Progenitor cell of endocrine pancreas (in vitro differentiated cells): ENCODE measurements around the gene ARL3. TPM values are rescaled to one million over a fixed set of nuclear protein-coding genes. Genes with fewer than 3 reads are reported as not detected.

ENCODE experiments used
- DNase-seq: peaks from one replicate; pipeline ENCODE4 v3.0.0; 2021; ENCODE audit warnings: low spot score; ENCODE audit not compliant: unreplicated experiment
- H3K27ac Mint-ChIP-seq: 2 replicates; pipeline ENCODE4 v1.8.0; 2021; ENCODE audit warnings: mild to moderate bottlenecking, moderate library complexity, mixed read lengths
- H3K27me3 Mint-ChIP-seq: 2 replicates; pipeline ENCODE4 v1.8.0; 2021; ENCODE audit warnings: mixed read lengths
- H3K36me3 Mint-ChIP-seq: 2 replicates; pipeline ENCODE4 v1.8.0; 2022; ENCODE audit warnings: mixed read lengths; ENCODE audit not compliant: insufficient read depth
- H3K4me1 Mint-ChIP-seq: 2 replicates; pipeline ENCODE4 v1.8.0; 2021; ENCODE audit warnings: low read depth, mixed read lengths
- H3K4me3 Mint-ChIP-seq: 2 replicates; pipeline ENCODE4 v1.8.0; 2021; ENCODE audit warnings: low read depth, mild to moderate bottlenecking, moderate library complexity, mixed read lengths
- H3K9me3 Mint-ChIP-seq: 2 replicates; pipeline ENCODE4 v1.8.0; 2021; ENCODE audit warnings: low read depth, mixed read lengths
- total RNA-seq: library from RNA; stranded (reverse); gene quantifications from 2 replicates; pipeline ENCODE4 v1.2.1, GENCODE V29; 2021
- TF ChIP-seq, protein P1 (sequence below): fragments of 200-600 bp; sonication (generic); IDR thresholded peaks from one replicate; pipeline ENCODE4 v1.5.0; 2021; ENCODE audit warnings: antibody characterized with exemption, mild to moderate bottlenecking; ENCODE audit not compliant: unreplicated experiment

The ARL3 gene
- total RNA-seq, 1 donor from 2014 or later, result 25.0 TPM

DNA sequence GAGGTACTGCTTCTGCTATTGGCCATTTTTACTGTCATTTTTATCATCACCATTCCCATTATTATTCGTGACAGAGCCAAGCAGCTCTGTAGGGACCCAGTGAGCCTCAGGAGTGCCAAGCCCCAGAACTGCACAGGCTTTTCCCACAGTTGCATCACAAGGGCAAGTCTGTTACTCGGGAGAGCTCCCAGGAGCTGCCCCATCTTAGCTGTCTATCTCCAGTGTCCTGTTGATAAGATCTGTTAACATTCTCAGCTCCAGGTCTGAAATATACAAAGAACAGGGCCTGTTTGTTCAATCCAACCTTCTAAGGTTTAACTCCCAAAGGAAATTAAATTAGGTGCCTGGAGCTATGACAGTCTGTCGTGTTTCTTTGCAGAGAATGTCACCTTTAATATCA is 90.1 kb downstream of the ARL3 start:
- no peak overlapping the region for H3K4me3 Mint-ChIP-seq
- no peaks in the 10 kb centered on the region for H3K9me3 Mint-ChIP-seq
- H3K27me3 Mint-ChIP-seq, result no peaks in the 10 kb centered on the region
- H3K27ac Mint-ChIP-seq, result no peak overlapping the region
- H3K36me3 Mint-ChIP-seq, result peaks cover 3% of the 10 kb centered on the region
- H3K4me1 Mint-ChIP-seq, result peaks cover 31% of the 10 kb centered on the region
- no peak for DNase-seq
- TF ChIP-seq, protein P1, sequence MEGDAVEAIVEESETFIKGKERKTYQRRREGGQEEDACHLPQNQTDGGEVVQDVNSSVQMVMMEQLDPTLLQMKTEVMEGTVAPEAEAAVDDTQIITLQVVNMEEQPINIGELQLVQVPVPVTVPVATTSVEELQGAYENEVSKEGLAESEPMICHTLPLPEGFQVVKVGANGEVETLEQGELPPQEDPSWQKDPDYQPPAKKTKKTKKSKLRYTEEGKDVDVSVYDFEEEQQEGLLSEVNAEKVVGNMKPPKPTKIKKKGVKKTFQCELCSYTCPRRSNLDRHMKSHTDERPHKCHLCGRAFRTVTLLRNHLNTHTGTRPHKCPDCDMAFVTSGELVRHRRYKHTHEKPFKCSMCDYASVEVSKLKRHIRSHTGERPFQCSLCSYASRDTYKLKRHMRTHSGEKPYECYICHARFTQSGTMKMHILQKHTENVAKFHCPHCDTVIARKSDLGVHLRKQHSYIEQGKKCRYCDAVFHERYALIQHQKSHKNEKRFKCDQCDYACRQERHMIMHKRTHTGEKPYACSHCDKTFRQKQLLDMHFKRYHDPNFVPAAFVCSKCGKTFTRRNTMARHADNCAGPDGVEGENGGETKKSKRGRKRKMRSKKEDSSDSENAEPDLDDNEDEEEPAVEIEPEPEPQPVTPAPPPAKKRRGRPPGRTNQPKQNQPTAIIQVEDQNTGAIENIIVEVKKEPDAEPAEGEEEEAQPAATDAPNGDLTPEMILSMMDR, result no peak

Other genes with a start within 250 kb of the ARL3 start
- gene ACTR1A, start 211.7 kb downstream of the ARL3 start, total RNA-seq, result 87.2 and 104 TPM in 2 replicates
- gene SUFU, start 210.4 kb downstream of the ARL3 start, total RNA-seq, result 23.0 and 25.8 TPM in 2 replicates
- gene TRIM8, start 69.9 kb downstream of the ARL3 start, total RNA-seq, result 66.1 and 69.1 TPM in 2 replicates
- gene SFXN2, start 239 bp upstream of the ARL3 start, total RNA-seq, result 33.9 and 34.2 TPM in 2 replicates
- gene WBP1L, start 29.6 kb upstream of the ARL3 start, total RNA-seq, result 29.9 and 30.7 TPM in 2 replicates
- gene CYP17A1, start 123.0 kb upstream of the ARL3 start, total RNA-seq, result not detected in 2 replicates
- gene BORCS7, start 139.9 kb upstream of the ARL3 start, total RNA-seq, result 18.3 and 23.1 TPM in 2 replicates
- 20.2 and 26.9 TPM in 2 replicates for gene AS3MT, start 155.1 kb upstream of the ARL3 start, total RNA-seq
- 12.5 and 14.5 TPM in 2 replicates for gene CNNM2, start 203.9 kb upstream of the ARL3 start, total RNA-seq